Measurements from ENCODE around the gene ATP11A.
A peak's percentile ranks its signal among the peaks of the same experiment; 100 is the strongest.

ATP11A gene

DNA sequence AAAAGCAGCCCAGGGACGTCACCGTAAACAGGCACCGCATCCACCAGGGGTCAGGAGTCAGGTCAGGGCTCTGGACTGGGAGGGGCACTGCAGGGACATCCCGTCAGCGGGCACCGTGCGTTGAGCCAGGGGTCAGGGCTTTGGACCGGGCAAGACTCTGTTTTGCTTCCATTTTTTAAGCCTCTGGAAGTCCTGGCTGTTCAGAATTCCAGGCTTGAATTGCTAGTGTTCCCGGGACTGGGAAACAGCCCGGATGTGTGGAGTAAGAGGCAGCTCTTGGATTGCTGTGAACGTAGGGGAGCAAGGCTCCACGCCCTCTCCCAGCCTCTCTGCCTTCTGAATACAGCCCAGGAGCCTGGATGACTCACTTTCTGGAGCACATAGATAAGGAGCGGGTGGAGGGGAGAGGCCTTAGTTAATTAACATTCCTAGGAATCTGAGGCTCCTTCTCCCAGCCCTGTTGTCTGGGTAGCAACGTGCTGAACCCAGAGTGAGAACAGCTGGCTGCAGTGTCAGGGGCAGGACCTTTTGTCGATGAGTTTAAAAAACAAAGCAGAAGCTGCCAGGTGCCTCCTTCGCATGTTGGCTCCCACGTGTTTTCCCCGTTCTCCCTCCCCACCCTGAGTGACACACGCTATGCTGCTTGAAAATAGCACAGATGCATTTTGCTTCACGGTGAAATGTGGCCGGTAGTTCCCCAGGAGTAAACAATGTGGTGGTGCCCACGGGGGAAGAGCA is 21.9 kb downstream of the ATP11A start:
- peak overlapping the region; percentile 49 for H3K4me3 ChIP-seq (replicated peaks; ENCODE audit: low read depth, low read length)
- DNase-seq (ENCODE audit: low read depth) = peak; percentile 97
- TF ChIP-seq, protein P1, sequence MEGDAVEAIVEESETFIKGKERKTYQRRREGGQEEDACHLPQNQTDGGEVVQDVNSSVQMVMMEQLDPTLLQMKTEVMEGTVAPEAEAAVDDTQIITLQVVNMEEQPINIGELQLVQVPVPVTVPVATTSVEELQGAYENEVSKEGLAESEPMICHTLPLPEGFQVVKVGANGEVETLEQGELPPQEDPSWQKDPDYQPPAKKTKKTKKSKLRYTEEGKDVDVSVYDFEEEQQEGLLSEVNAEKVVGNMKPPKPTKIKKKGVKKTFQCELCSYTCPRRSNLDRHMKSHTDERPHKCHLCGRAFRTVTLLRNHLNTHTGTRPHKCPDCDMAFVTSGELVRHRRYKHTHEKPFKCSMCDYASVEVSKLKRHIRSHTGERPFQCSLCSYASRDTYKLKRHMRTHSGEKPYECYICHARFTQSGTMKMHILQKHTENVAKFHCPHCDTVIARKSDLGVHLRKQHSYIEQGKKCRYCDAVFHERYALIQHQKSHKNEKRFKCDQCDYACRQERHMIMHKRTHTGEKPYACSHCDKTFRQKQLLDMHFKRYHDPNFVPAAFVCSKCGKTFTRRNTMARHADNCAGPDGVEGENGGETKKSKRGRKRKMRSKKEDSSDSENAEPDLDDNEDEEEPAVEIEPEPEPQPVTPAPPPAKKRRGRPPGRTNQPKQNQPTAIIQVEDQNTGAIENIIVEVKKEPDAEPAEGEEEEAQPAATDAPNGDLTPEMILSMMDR (IDR thresholded peaks at IDR 0.05; ENCODE audit: low read length, missing control alignments) = peak; percentile 20

DNA sequence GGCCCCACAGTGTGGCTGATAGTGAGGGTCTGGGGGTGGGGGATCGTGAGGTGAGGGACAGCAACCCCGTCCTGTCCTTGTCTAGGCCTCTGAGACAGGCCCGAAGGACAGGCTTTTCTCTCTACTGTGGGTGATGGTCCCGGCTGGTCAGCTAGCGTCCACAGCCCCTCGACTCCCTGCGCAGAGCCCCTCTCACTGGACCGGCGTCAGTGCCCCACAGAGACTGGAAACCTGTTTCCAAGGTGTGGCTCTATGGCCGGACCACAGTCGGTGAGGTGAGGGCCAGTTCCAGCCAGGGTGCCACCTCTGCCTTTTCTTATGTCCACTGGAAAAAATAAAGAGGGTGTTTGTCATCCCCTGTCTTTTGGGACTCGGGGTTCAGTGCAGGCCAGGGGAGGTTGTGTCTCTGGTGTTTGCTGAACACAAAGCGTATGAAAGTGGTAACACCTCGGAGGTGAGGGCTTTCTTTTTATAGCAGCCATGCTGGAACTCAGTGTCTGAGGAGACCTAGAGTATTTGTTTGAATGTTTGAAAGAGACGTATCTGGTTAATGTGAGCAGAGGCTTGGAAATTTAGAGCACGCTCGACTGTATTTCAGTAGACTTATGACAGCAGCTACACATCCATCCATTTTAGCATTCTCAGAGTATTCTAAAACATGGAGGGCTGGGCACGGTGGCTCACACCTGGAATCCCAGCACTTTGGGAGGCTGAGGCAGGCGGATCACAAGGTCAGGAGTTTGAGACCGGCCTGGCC is 22.8 kb downstream of the ATP11A start:
- no peak overlapping the region for H3K4me3 ChIP-seq (replicated peaks; ENCODE audit: low read depth, low read length)
- no peak for DNase-seq (ENCODE audit: low read depth)

DNA sequence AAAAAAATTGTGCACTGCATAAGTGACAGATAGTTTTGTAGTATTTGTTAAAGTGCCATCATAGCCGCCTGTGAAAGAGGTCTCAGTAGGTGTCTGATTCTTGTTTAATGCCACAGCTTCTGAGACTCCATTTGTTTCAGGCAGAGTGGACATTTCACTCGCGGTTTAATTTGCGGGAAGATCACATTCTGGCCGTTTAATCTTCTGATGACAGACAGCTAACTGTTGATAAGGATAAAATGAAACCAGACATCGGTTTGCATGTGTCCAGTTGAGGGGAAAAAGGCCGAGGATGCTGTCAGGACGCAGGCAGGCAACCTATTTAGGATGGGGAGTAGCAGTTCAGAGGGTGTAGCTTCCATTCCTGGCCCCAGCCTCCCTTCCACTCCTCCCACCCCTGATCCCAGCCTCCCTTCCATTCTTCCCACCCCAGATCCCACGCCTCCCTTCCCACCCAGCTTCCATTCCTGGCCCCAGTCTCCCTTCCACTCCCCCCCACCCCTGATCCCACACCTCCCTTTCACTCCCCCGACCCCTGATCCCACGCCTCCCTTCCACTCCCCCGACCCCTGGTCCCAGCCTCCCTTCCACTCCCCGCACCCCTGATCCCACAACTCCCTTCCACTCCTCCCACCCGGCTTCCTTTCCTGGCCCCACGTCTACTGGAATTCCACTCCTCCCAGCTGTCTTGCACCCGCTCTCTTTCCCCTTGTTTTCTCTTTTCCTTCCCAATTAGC is 23.8 kb downstream of the ATP11A start:
- DNase-seq (ENCODE audit: low read depth) = no peak
- TF ChIP-seq, protein P1 (IDR thresholded peaks at IDR 0.05; ENCODE audit: low read length, missing control alignments) = no peak
- no peak overlapping the region for H3K4me3 ChIP-seq (replicated peaks; ENCODE audit: low read depth, low read length)

More for the DNA sequence above, 22.8 kb downstream of the ATP11A start:
- TF ChIP-seq, protein P1 (IDR thresholded peaks at IDR 0.05; ENCODE audit: low read length, missing control alignments) = no peak

DNA sequence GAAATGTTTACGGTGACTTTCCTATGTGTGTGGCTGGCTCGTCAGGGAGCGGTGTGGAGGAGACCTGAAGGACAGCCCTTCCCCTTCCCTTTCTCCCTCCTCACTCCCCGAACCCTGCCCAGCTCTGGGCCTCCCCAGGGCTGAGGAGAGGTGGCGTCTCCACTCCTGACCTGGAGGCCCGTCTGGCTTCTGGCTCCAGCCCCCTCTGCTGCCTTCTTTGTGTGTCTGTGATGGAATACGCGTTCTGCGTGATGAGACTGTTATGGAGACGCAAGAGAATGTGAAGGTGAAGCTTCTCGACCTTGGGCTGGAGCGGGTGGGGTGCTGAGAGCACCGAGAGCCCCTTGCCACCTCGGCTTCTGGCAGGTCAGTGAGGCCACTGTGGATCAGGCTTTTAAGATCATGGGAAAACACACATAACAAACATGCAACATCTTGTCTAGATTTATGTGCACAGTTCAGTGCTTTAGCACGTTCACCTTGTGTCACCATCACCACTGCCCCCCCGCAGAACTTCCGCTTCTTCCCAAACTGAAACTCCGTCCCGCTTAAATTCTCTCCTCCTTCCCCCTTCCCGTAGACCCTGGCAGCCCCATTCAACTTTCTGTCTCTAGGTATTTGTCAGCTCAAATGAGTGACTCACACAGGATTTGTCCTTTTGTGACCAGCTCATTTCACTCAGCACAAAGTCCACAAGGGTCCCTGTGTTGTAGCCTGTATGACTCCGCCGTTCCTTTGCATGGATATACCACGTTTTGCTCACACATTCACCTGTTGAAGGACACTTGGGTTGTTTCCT is 24.7 kb downstream of the ATP11A start:
- TF ChIP-seq, protein P1 (IDR thresholded peaks at IDR 0.05; ENCODE audit: low read length, missing control alignments) = no peak
- DNase-seq (ENCODE audit: low read depth) = peak; percentile 25
- no peak overlapping the region for H3K4me3 ChIP-seq (replicated peaks; ENCODE audit: low read depth, low read length)

DNA sequence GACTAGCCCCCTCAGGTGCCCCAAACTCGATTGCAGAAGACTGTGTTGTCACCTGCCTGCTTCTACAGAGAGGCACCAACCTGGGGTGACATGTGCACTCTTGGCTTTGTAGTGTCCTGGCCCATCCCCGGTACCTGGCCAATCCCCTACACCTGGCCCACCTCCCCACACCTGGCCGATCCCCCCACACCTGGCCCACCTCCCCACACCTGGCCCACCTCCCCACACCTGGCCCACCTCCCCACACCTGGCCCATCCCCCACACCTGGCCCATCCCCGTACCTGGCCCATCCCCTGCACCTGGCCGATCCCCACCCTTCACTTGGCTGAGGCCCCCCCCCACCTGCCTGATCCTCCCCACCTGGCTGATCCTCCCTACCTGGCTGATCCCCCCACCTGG is 25.4 kb downstream of the ATP11A start:
- TF ChIP-seq, protein P1 (IDR thresholded peaks at IDR 0.05; ENCODE audit: low read length, missing control alignments) = no peak
- H3K4me3 ChIP-seq (replicated peaks; ENCODE audit: low read depth, low read length) = no peak overlapping the region

DNA sequence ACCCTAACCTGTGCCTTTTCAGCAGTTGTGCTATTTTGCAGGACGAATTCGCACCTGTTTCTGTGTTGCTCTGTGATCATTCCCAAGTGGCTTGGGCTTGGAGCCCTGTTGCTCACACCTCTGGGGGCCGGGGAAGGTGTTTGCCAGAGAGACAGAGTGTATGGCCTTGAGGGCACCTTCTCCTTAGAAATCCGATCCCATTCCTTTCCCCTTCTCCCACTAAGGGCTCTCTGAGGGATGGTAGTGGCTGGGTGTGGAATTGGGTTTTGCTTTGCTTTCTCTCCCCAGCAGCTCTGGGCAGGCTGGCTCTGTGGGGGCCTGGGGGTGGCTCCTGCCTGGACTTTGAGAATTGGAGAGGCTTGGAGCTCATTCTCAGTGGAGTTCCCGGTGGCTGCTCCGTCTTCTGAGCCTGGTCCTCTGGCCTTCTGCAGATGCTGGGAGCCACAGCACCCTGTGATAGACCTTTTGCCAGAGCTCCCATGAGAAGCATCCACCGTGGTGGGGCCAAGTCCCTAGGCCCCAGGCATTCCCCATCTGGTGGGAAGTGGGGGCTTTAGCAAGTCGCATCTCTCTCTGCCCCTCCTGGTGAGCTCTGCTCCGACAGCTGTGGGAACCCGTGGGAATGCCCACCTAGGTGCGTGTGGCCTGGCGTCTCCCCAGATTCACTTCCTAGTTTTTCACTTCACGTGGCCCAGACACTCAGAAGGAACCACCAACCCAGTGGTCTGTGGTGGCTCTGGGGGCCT is 26.1 kb downstream of the ATP11A start:
- no peak for DNase-seq (ENCODE audit: low read depth)
- TF ChIP-seq, protein P1 (IDR thresholded peaks at IDR 0.05; ENCODE audit: low read length, missing control alignments) = no peak
- H3K4me3 ChIP-seq (replicated peaks; ENCODE audit: low read depth, low read length) = no peak overlapping the region

More for the DNA sequence above, 25.4 kb downstream of the ATP11A start:
- DNase-seq (ENCODE audit: low read depth) = no peak

Data from fibroblast of pulmonary artery (primary cell).